Activated T-helper 1 cell treated with Interleukin-2 at 50 U/mL for 16 hours (primary cell): ENCODE measurements around the gene DNM1.

Source experiments
- DNase-seq: peaks from one replicate; pipeline ENCODE4 v3.0.0-alpha.2; 2020; ENCODE audit warnings: low read depth

Gene DNM1

DNA sequence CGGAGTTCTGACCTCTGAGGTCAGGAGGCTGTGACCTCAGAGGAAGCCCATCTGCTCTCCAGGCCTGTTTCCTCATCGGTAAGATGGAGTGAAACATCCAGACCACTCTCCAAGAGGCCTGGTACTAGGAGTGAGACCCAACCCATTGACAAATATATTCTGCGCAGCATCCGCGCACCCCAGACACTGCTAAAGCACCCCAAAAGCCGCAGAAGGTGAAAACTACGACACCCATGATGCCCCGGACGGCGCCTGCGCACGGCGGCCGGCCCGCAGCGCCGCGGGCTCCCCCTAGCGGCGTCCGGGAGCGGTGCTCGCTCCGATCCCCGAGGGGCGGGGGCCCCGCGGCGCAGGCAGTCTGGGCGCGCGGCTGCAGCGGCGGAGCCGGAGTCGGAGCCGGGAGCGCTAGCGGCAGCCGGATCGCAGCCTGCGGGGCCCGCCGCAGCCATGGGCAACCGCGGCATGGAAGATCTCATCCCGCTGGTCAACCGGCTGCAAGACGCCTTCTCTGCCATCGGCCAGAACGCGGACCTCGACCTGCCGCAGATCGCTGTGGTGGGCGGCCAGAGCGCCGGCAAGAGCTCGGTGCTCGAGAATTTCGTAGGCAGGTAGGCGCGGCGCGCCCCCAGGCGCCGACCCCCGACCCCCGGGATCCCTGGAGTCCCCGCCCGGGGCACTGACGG is at the start of gene DNM1:
Gene DNM1 (plus strand): TSS at position 356 of the 683 bp plus-strand sequence. CDS start 92 bp downstream, at position 448.
- DNase-seq, result peak; percentile 68

GRCh38 chr9:128153947-128154695 is 49.1 kb upstream of the DNM1 start:
- DNase-seq, result no peak

DNA sequence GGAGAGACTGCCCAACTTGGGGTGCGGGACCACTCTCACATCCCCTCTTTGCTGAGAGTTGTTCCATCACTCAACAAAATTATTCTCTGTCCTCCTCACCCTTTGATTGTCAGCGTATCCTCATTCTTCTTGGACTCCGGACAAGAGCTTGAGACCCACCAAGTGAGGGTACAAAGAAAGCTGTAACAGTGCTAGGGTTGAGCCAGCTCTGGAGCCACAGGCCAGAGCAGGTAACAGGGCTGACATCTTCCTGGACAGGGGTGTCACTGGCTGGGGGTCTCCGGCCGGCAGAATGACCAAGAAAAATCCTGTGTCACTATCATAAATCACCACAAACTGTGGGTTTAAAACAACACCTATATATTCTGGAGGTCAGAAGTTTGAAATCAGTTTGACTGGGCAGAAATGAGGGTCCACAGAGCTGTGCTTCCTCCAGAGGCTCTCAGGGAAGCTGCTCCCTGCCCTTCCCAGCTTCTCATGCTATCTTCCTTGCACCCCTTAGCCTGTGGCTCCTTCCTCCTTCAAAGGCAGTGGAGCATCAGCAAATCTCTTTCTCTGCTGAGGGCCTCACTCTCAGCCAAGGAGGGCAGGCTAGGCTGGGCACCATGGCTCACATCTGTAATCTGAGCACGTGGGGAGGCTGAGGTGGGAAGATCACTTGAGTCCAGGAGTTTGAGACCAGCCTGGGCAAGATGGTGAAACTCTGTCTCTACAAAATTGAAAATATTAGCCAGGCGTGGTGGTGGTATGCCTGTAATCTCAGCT is 47.3 kb upstream of the DNM1 start:
- DNase-seq, result no peak

DNA sequence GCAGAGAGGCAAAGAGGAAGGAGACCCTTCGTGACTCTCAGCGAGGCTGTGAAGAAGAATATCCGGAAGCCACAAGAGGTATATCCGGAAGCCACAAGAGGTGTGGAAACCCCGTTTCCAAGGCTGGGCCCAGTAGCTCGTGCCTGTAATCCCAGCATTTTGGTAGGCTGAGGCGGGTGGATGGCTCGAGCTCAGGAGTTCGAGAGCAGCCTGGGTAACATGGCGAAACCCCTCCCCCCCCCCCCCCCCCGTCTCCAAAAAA is 43.7 kb upstream of the DNM1 start:
- peak; percentile 44 for DNase-seq

DNA sequence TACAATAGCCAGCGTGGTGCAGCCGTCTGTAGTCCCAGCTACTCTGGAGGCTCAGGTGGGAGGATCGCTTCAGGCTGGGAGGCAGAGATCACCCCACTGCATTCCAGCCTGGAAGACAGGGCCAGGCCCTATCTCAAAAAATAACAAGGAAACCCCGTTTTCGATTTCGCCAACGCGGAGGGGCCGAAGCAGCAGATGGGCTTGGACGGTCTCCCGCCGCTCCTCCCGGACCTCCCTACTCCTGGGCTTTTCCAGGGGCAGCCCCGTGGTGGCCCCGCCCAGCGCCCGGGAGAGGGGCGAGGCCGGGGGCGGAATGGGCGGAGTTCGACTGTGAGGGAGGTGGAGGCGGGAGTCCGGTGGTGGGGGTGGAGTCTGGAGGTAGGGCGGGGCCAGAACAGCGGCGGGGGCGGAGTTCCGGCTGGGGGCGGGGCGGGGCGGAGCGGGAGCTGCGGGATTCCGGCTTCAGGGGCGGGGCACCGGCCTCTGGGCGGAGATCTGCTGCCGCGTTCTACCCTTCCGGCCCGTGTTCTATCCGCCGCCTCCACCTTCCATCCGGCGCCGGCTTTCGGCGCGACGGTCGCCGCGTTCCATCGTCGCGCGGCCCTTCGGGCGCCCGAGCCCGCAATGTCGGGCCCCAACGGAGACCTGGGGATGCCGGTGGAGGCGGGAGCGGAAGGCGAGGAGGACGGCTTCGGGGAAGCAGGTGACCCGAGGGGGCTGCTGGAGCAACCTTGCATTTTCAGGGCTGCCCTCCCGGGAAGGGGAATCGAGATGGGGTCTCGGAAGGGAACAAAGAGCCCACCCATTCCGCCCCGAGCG is 43.2 kb upstream of the DNM1 start, which contains the start of gene BBLN:
Gene BBLN (plus strand): TSS at position 482 of the 819 bp plus-strand sequence. CDS start 143 bp downstream, at position 625.
- DNase-seq, result peak; percentile 87

- DNase-seq, result no peak
These were observed 42.6 kb upstream of the DNM1 start for GRCh38 chr9:128160603-128160987.

GRCh38 chr9:128161215-128161902 is 41.8 kb upstream of the DNM1 start:
- no peak for DNase-seq

DNA sequence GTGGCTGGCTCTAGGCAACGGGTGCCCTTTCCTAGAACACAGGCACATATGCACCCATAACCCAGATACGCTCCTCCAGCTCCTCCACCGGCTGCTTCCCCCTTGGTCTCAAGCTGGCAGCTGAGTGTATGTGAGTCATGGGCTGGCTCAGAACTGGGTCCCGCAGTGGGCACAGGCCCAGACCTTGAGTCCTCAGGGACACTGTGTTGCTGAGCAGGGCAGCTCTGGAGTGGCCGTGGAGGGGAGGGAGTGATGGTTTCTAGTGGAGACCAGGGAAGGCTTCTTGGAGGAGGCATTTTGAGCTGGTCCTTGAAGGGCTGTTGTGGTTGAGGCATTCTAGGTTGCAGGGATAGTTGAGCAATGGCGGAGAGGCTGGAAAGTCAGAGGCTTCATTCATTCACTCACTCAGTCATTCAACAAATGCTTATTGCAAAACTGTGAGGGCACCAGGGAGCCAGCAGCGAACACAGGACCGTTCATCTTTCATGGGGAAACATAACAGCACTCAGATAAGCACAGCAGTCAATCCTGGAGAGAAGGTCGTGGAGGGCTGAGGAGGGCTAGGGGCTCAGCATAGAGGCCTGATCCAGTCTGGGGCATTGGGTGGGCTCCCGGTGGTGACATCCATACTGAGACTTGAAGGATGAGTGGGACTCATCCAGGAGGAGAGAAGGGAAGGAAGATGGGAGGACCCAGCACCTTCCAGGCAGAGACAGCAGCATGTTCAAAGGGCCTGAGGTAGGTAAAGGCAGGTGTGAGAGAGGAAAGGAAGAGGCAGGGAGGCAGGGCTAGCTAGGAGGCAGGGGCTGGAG is 40.8 kb upstream of the DNM1 start:
- no peak for DNase-seq

GRCh38 chr9:128163027-128163515 is 40.1 kb upstream of the DNM1 start:
- DNase-seq, result no peak

DNA sequence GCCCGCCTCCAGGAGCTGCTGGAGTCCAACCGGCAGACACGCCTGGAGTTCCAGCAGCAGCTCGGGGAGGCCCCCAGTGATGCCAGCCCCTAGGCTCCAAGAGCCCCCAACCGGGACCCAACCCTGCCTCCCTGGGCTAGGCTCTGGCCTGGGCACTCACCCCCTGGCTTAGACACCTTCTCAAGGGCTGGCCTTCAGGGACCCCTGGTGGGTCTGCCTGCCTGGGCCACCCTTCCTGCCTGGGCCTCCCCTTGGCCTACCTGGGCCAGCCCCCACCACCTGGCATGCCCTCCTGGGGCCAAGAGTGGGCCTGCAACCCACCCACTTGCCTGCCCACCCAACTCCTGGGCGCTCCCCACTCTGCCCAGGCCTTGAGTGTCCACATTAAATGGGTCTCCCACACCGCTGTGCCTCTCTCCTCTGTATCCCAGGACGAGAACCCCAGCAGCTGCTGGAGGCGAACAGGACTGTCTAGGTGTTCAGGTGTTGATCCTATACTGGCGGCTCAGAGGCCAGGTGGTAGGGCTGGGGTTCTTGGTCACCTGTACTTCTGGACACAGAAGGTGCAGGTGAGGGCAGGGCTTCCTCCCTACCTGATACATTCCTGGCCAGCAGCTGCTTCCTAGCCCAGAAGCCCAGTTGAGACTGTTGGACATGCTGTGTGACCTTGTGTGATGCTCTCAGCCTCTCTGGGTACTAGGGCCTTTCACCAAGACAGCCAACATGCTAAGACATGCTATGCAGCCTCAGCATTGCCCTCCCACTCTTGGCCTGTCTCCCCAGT is 39.5 kb upstream of the DNM1 start:
- no peak for DNase-seq

- DNase-seq, result no peak
These were observed 38.8 kb upstream of the DNM1 start for GRCh38 chr9:128164307-128164885.

DNA sequence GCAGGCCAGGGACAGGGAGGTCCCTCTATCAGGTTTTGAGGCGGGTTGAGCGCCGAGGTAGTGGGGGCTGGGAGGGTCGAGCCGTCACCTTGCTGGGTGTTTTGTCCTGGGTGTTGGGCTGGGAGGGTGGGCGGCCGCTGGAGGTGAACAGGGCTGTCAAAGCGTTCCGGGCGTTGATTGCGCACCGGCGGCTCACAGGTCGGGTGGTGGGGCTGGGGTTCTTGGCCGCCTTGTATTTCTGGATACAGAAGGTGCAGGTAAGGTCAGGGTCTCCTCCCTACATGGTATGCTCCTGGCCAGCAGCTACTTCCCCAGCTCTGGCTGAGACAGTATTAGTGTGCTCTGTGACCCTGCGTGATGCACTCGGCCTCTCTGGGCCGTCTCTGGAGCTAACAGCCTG is 37.0 kb upstream of the DNM1 start:
- no peak for DNase-seq

DNA sequence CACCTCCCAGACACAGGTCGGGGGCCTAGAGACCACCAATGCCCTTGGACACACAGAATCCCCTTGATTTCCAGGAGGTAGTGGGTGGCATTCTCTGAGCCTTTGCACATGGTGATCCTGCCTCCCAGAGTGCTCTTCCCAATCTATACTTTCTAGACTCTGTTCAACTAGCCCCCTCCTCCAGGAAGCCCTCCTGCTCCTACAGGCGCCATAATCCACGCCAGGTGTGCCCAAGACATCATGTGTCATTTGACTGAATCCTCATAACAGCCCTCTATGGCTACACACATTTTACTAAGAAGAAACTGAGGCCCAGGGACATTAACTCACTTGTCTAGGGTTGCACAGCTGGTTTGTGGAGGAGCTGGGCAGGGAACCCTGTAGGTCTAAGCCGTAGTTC is 36.0 kb upstream of the DNM1 start:
- DNase-seq, result no peak

- no peak for DNase-seq
These were observed 34.4 kb upstream of the DNM1 start for GRCh38 chr9:128168731-128169308.

- DNase-seq, result no peak
These were observed 33.7 kb upstream of the DNM1 start for GRCh38 chr9:128169492-128169891.

DNA sequence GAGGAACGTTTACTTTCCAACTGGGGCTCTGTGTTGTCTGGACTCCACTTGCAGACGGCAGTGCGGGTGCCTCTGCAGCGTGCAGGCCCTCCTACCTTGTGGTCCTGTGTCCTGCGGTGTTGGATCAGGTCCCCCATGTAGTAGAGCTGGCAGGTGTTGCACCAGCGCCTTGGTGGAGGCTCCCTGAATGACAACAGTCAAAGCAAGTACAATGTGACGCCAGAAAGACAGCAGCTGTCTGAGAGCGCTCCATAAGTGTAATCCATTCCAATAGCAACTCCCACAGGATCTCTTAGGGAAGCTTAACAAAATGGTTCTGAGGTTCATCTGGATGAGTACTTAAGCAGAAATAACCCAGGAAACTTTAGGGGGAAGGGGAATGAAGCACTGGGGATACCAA is 33.3 kb upstream of the DNM1 start:
- no peak for DNase-seq

DNA sequence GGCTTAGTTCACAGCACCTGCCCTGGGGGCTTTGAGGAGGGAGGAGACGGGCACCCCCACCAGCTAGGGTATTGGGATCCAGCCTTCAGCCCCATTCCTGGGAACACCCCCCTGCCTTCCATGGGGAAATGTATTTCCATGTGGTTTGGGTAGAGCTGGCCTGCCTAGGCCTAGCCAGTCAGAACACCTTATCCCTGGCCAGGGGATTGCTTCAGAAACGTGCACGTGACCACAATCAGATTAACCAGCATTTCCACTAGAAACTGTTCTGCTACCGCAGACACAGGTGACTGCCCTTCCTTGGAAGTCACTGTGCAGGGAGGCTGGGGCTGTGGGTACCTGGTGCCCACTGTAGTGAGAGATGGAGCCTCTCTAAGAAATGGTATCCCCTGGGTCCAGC is 29.1 kb upstream of the DNM1 start:
- no peak for DNase-seq

DNA sequence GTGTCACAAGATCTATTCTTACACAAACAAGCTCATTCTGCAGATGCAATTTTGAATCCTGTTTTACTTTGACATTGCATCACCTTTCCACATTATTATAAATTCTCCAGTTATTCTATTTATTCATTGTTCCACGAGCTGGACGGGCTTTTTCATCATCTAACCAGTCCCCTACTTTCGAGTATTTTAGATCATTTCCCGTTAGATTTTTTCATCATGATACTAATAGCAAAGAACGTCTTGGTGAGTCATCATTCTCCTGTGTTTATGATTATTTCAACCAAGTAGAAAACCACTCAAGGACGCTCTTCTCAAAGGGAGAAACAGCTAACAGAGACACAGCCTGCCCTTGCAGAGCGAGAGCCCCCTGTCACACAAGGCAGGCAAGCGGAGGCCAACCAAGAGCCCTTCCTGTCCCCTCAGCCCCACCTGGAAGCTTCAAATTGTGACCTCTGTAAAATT is 28.0 kb upstream of the DNM1 start:
- DNase-seq, result no peak

DNA sequence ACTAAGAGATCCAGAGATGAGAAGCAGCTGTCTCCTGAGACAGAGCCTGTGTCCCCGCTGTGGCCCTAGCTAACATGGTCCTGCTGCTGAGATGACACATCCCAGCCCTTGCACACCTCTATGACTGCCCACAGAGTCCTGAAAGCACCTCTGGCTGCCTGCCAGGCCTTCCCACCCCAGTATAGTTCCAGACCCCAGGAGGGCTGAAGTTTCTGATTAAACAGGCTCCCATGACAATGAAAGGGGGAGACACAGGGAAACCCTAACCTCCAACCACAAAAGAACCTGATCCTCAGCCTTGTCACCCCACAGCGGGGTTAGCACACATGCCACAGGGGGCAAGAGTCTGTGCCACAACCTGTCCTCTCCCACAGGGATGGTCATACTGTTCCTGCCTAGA is 27.5 kb upstream of the DNM1 start:
- no peak for DNase-seq
